ENCODE measurements around the gene COA1.

- TF ChIP-seq EZH2 (IDR thresholded peaks at IDR 0.05; ENCODE audit: insufficient read depth, poor library complexity, severe bottlenecking) (no peak), EZH2phosphoT487 (IDR thresholded peaks at IDR 0.05; ENCODE audit: insufficient read depth, low read depth) (no peak)
These were observed 8.3 kb upstream of the COA1 start for GRCh38 chr7:43737467-43738127.
